Omental fat pad (tissue), 4 donors: ENCODE measurements around the gene ARAP3. TPM values are rescaled to one million over a fixed set of nuclear protein-coding genes. Genes with fewer than 3 reads are reported as not detected.

Experiments used
- ATAC-seq: fragments of 150-250 bp; one replicate; pipeline ENCODE4 v1.9.1; 2016; ENCODE audit warnings: mild to moderate bottlenecking, moderate library complexity; ENCODE audit not compliant: low FRiP score
- DNase-seq: peaks from one replicate; pipeline ENCODE4 v3.0.0-alpha.2; 2019; ENCODE audit warnings: low spot score
- CTCF ChIP-seq, 3 donors: fragments of 450-650 bp; IDR thresholded peaks; one replicate each; pipeline ENCODE4 v1.5.1; 2016 to 2017; ENCODE audit warnings: antibody characterized with exemption in 3 of 3, mild to moderate bottlenecking in 3 of 3, moderate library complexity in 2 of 3
- total RNA-seq, 4 donors: library from RNA; depleted of rRNA; stranded (reverse); fragments of >200 nt; gene quantifications; one replicate each; pipeline ENCODE4 v1.1.0, GENCODE V29; 2016

ARAP3 gene
- total RNA-seq, 4 donors from 2014 or later: 2.6 to 36.1 (median 9.1) TPM

- no peak for ATAC-seq
- no peak for DNase-seq
- TF ChIP-seq CTCF (IDR thresholded peaks at IDR 0.05): no peak
Measured at GRCh38 chr5:141709699-141710267, 27.8 kb upstream of the ARAP3 start.

- ATAC-seq: no peak
- TF ChIP-seq CTCF (IDR thresholded peaks at IDR 0.05): no peak
- no peak for DNase-seq
Measured at GRCh38 chr5:141708016-141708415, 26.0 kb upstream of the ARAP3 start.

- no peak for ATAC-seq
- DNase-seq: no peak
- TF ChIP-seq CTCF (IDR thresholded peaks at IDR 0.05): no peak
Measured at GRCh38 chr5:141707510-141707909, 25.5 kb upstream of the ARAP3 start.

GRCh38 chr5:141706121-141706520, 24.1 kb upstream of the ARAP3 start:
- DNase-seq: no peak
- no peak for TF ChIP-seq CTCF (IDR thresholded peaks at IDR 0.05)
- ATAC-seq: no peak

GRCh38 chr5:141705469-141705868, 23.4 kb upstream of the ARAP3 start:
- TF ChIP-seq CTCF (IDR thresholded peaks at IDR 0.05): no peak
- DNase-seq (no peak), ATAC-seq (no peak)

- TF ChIP-seq CTCF (IDR thresholded peaks at IDR 0.05): no peak
- DNase-seq (no peak), ATAC-seq (no peak)
Measured at GRCh38 chr5:141704782-141705297, 22.8 kb upstream of the ARAP3 start.

GRCh38 chr5:141703133-141703561, 21.1 kb upstream of the ARAP3 start:
- ATAC-seq: no peak
- no peak for TF ChIP-seq CTCF (IDR thresholded peaks at IDR 0.05)

More at GRCh38 chr5:141703133-141703561, 21.1 kb upstream of the ARAP3 start:
- no peak for DNase-seq
